Upper lobe of right lung (tissue), 1 donor: ENCODE data around the gene KIAA0753. TPM values are rescaled to one million over a fixed set of nuclear protein-coding genes. Genes with fewer than 3 reads are reported as not detected.

Experiments used
- ATAC-seq: fragments of 200-7000 bp; cut with Tn5 transposase; one replicate; pipeline ENCODE4 v1.9.1; 2020; ENCODE audit warnings: mild to moderate bottlenecking, moderate library complexity
- DNase-seq: peaks from one replicate; pipeline ENCODE4 v3.0.0-alpha.2; 2020
- H3K27ac ChIP-seq: fragments of 200-600 bp; one replicate; pipeline ENCODE4 v1.8.0; 2022
- H3K27me3 ChIP-seq: fragments of 200-600 bp; one replicate; pipeline ENCODE4 v1.8.0; 2022; ENCODE audit warnings: mild to moderate bottlenecking
- H3K36me3 ChIP-seq: fragments of 200-600 bp; one replicate; pipeline ENCODE4 v1.8.0; 2022
- H3K4me1 ChIP-seq: fragments of 200-600 bp; one replicate; pipeline ENCODE4 v1.8.0; 2022
- H3K4me3 ChIP-seq: fragments of 200-600 bp; one replicate; pipeline ENCODE4 v1.8.0; 2022; ENCODE audit warnings: mild to moderate bottlenecking
- H3K9me3 ChIP-seq: fragments of 200-600 bp; one replicate; pipeline ENCODE4 v1.8.0; 2022
- intact Hi-C: fragments of 100-400 bp; cut with DNase I; formaldehyde crosslinking; loops from one replicate; pipeline ENCODE4 v1.11.0; 2022
- total RNA-seq: library from RNA; stranded (reverse); fragmentation: NEBNext Ultra II Directional; extraction: Animal tissue kit (Norgen Biotek cat#: 25700); gene quantifications from one replicate; pipeline ENCODE4 v1.2.1, GENCODE V29; 2021
- TF ChIP-seq, protein P1 (sequence below): fragments of 200-600 bp; IDR thresholded peaks from one replicate; pipeline ENCODE4 v1.8.0; 2022; ENCODE audit warnings: antibody characterized with exemption
- donor health status: DM: no; HTN: yes; CAD: no; lungs with severe emphysema.

Gene KIAA0753
- total RNA-seq, 1 donor from 2014 or later, result 18.3 TPM

- peaks cover 4% of the 10 kb centered on the region for H3K4me1 ChIP-seq
- intact Hi-C loops, result no loop called here
- DNase-seq (no peak), ATAC-seq (no peak)
- H3K4me3 ChIP-seq, result no peak overlapping the region
- TF ChIP-seq, protein P1, sequence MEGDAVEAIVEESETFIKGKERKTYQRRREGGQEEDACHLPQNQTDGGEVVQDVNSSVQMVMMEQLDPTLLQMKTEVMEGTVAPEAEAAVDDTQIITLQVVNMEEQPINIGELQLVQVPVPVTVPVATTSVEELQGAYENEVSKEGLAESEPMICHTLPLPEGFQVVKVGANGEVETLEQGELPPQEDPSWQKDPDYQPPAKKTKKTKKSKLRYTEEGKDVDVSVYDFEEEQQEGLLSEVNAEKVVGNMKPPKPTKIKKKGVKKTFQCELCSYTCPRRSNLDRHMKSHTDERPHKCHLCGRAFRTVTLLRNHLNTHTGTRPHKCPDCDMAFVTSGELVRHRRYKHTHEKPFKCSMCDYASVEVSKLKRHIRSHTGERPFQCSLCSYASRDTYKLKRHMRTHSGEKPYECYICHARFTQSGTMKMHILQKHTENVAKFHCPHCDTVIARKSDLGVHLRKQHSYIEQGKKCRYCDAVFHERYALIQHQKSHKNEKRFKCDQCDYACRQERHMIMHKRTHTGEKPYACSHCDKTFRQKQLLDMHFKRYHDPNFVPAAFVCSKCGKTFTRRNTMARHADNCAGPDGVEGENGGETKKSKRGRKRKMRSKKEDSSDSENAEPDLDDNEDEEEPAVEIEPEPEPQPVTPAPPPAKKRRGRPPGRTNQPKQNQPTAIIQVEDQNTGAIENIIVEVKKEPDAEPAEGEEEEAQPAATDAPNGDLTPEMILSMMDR, result no peak
- no peaks in the 10 kb centered on the region for H3K9me3 ChIP-seq
- H3K36me3 ChIP-seq, result peaks cover 65% of the 10 kb centered on the region
- no peaks in the 10 kb centered on the region for H3K27me3 ChIP-seq
- H3K27ac ChIP-seq, result no peak overlapping the region
Observed at GRCh38 chr17:6608321-6608720, 32.2 kb downstream of the KIAA0753 start.

DNA sequence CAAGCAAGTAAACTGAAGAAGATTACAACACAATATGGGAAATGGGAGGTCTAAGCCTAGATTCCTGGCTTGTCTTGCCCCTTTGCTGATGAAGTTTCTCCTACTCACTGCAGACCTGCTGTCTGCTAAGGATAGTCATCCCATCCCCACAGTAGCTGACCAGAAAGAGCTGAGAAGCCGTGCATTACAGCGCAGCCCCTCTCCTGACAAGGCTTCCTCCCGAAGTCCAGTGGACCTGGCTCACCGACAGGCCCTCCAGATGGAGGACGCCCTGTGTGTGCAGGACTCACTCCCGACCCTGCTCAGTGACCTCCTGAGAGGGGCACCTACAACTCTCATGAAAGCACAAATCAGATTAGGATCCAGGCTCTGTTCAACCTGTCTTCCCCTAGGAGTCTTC, 35.4 kb downstream of the KIAA0753 start:
- TF ChIP-seq, protein P1, result no peak
- intact Hi-C loops, result no loop called here
- peaks cover 58% of the 10 kb centered on the region for H3K36me3 ChIP-seq
- peaks cover 13% of the 10 kb centered on the region for H3K4me1 ChIP-seq
- H3K27ac ChIP-seq, result no peak overlapping the region
- no peak overlapping the region for H3K4me3 ChIP-seq
- H3K27me3 ChIP-seq, result no peaks in the 10 kb centered on the region
- no peak for DNase-seq
- no peaks in the 10 kb centered on the region for H3K9me3 ChIP-seq
- no peak for ATAC-seq

DNA sequence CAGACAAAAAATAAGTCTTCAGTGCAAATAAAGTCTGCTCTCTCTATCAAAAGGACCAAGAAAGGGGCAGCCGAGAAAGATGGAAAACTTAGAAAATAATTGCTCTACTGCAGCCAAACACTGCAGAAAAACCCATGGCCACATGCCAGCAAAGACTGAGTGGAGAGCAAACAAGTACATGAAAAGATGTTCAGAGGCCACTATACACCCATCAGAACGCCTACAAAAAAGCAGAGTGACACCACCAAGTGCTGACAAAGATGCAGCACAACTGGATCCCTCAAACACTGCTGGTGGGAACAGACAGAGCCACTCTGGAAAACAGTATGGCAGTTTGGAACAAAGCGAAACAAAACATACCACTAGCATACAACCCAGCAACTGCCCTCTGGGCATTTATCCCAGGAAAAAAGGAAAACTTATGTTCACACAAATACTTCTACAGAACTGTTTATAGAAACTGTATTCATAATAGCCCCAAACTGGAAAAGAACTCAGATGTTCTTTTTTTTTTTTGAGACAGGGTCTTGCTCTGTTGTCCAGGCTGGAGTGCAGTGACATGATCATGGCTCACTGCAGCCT, 36.7 kb downstream of the KIAA0753 start:
- no peaks in the 10 kb centered on the region for H3K9me3 ChIP-seq
- H3K4me1 ChIP-seq, result peaks cover 26% of the 10 kb centered on the region
- no peak overlapping the region for H3K4me3 ChIP-seq
- no peak overlapping the region for H3K27ac ChIP-seq
- intact Hi-C loops, result no loop called here
- TF ChIP-seq, protein P1, result no peak
- DNase-seq, result no peak
- peaks cover 45% of the 10 kb centered on the region for H3K36me3 ChIP-seq
- ATAC-seq, result peak; percentile 55
- no peaks in the 10 kb centered on the region for H3K27me3 ChIP-seq

DNA sequence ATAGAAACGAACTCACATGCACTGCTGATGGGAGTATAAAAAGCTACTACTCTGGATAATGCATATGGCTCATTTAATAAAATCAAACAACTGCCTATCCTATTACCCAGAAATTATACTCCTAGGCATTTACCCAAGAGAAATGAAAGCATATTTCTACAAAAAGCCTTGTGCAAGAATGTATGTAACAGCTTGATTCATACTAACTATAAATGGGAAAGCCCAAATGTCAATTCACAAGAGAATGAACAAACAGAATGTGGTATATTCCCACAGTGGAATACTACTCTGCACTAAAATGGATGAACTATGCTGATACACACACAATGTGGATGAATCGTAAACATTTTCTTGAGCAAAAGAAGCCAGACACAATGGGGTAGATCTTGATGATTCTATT, 38.4 kb downstream of the KIAA0753 start:
- Histone ChIP-seq H3K4me3 (no peak overlapping the region), H3K9me3 (no peaks in the 10 kb centered on the region), H3K4me1 (peaks cover 40% of the 10 kb centered on the region), H3K36me3 (peaks cover 29% of the 10 kb centered on the region), H3K27me3 (no peaks in the 10 kb centered on the region), H3K27ac (no peak overlapping the region)
- DNase-seq (no peak), ATAC-seq (no peak)
- TF ChIP-seq, protein P1, result no peak
- intact Hi-C loops, result no loop called here

- peak overlapping the region; percentile 58 for H3K27ac ChIP-seq
- no peaks in the 10 kb centered on the region for H3K27me3 ChIP-seq
- intact Hi-C loops, result no loop called here
- peaks cover 22% of the 10 kb centered on the region for H3K36me3 ChIP-seq
- no peak overlapping the region for H3K4me3 ChIP-seq
- H3K9me3 ChIP-seq, result no peaks in the 10 kb centered on the region
- TF ChIP-seq, protein P1, result no peak
- peaks cover 40% of the 10 kb centered on the region for H3K4me1 ChIP-seq
- no peak for DNase-seq
- ATAC-seq, result peak; percentile 91
Observed at GRCh38 chr17:6599364-6599763, 41.1 kb downstream of the KIAA0753 start.

DNA sequence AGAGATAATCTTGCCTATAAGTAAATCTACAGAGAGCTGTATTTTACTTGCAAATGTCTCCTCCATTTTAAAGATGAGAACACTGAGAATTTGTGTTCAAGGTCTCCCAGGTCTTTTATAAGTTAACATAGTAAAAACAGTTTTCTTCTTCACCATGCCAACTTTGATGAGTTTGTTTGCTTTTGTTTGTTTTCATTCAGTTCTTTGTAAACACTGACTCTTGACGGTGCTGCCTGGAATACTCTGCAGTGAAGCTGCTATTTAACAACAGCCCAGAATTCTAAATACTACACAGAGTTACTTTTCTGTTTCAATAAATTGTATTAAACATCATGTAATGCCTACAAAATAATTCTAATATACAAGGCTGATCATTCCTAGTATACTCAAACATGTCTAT, 42.8 kb downstream of the KIAA0753 start:
- Histone ChIP-seq H3K4me3 (no peak overlapping the region), H3K36me3 (peaks cover 27% of the 10 kb centered on the region), H3K4me1 (peaks cover 34% of the 10 kb centered on the region), H3K27me3 (no peaks in the 10 kb centered on the region), H3K9me3 (no peaks in the 10 kb centered on the region), H3K27ac (peak overlapping the region; percentile 58)
- intact Hi-C loops, result no loop called here
- ATAC-seq (no peak), DNase-seq (no peak)
- TF ChIP-seq, protein P1, result no peak
